ENCODE measurements around the gene SLC17A1. TPM values are rescaled to one million over a fixed set of nuclear protein-coding genes. Genes with fewer than 3 reads are reported as not detected.
A peak's percentile ranks its signal among the peaks of the same experiment; 100 is the strongest.

SLC17A1 gene
- total and polyA plus RNA-seq, 2 donors from 2014 or later: 26.3 to 109 TPM

- FAIRE-seq: no peak
- no peaks in the 10 kb centered on the region for H3K27me3 ChIP-seq (ENCODE audit: control insufficient read depth, insufficient read depth, low read length)
- H3K4me1 ChIP-seq (ENCODE audit: control insufficient read depth in 2 of 3, insufficient read depth in 2 of 3, low read depth in 1 of 3, low read length in 3 of 3): peaks cover 0 to 4% (median 0%) of the 10 kb centered on the region in 3 donors
- no peak overlapping the region for H3K9ac ChIP-seq (ENCODE audit: low read length in 3 of 3)
- H3K36me3 ChIP-seq (ENCODE audit: control insufficient read depth in 2 of 3, insufficient read depth in 3 of 3, low read length in 3 of 3): peaks cover 0 to 3% (median 0%) of the 10 kb centered on the region in 3 donors
- H3K9me3 ChIP-seq (ENCODE audit: control insufficient read depth in 2 of 3, insufficient read depth in 1 of 3, low read length in 3 of 3): no peaks in the 10 kb centered on the region
- DNase-seq: no peak
- H3K27ac ChIP-seq (ENCODE audit: low read depth in 2 of 2, low read length in 2 of 2): no peak overlapping the region
- no peak overlapping the region for H3K4me3 ChIP-seq (ENCODE audit: low read length in 3 of 3)
- TF ChIP-seq, protein P1, sequence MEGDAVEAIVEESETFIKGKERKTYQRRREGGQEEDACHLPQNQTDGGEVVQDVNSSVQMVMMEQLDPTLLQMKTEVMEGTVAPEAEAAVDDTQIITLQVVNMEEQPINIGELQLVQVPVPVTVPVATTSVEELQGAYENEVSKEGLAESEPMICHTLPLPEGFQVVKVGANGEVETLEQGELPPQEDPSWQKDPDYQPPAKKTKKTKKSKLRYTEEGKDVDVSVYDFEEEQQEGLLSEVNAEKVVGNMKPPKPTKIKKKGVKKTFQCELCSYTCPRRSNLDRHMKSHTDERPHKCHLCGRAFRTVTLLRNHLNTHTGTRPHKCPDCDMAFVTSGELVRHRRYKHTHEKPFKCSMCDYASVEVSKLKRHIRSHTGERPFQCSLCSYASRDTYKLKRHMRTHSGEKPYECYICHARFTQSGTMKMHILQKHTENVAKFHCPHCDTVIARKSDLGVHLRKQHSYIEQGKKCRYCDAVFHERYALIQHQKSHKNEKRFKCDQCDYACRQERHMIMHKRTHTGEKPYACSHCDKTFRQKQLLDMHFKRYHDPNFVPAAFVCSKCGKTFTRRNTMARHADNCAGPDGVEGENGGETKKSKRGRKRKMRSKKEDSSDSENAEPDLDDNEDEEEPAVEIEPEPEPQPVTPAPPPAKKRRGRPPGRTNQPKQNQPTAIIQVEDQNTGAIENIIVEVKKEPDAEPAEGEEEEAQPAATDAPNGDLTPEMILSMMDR (IDR thresholded peaks at IDR 0.05; ENCODE audit: borderline replicate concordance, extremely low read depth, insufficient read depth): no peak
- intact Hi-C loops (cut with DNase I): no loop called here
These were observed 39.8 kb downstream of the SLC17A1 start for GRCh38 chr6:25792016-25792415.

DNA sequence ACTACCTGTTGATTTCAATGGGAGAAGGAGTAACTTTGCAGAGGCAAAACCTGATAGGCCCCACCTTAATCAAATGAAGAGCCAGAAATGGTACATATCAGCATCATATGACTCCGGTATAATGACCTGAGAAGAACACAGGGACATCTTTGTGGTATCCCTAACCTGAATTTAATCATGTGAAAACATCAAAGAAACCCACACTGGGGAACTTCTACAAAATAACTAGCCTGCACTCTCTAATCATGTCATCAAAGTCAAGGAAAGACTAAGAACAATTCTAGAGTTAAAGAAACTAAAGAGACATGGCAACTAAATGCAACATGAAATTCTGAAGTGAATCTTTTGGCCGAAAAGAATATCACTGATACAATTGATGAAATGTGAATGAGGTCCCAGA is 42.4 kb downstream of the SLC17A1 start:
- H3K4me3 ChIP-seq (ENCODE audit: low read length in 3 of 3): no peak overlapping the region
- no peak for FAIRE-seq
- no peak for DNase-seq
- intact Hi-C loops (cut with DNase I): no loop called here
- H3K4me1 ChIP-seq (ENCODE audit: control insufficient read depth in 2 of 3, insufficient read depth in 2 of 3, low read depth in 1 of 3, low read length in 3 of 3): peaks cover 0 to 4% (median 0%) of the 10 kb centered on the region in 3 donors
- no peaks in the 10 kb centered on the region for H3K27me3 ChIP-seq (ENCODE audit: control insufficient read depth, insufficient read depth, low read length)
- peaks cover 0 to 3% (median 0%) of the 10 kb centered on the region in 3 donors for H3K36me3 ChIP-seq (ENCODE audit: control insufficient read depth in 2 of 3, insufficient read depth in 3 of 3, low read length in 3 of 3)
- H3K27ac ChIP-seq (ENCODE audit: low read depth in 2 of 2, low read length in 2 of 2): no peak overlapping the region
- H3K9me3 ChIP-seq (ENCODE audit: control insufficient read depth in 2 of 3, insufficient read depth in 1 of 3, low read length in 3 of 3): no peaks in the 10 kb centered on the region
- H3K9ac ChIP-seq (ENCODE audit: low read length in 3 of 3): no peak overlapping the region
- TF ChIP-seq, protein P1 (IDR thresholded peaks at IDR 0.05; ENCODE audit: borderline replicate concordance, extremely low read depth, insufficient read depth): no peak

DNA sequence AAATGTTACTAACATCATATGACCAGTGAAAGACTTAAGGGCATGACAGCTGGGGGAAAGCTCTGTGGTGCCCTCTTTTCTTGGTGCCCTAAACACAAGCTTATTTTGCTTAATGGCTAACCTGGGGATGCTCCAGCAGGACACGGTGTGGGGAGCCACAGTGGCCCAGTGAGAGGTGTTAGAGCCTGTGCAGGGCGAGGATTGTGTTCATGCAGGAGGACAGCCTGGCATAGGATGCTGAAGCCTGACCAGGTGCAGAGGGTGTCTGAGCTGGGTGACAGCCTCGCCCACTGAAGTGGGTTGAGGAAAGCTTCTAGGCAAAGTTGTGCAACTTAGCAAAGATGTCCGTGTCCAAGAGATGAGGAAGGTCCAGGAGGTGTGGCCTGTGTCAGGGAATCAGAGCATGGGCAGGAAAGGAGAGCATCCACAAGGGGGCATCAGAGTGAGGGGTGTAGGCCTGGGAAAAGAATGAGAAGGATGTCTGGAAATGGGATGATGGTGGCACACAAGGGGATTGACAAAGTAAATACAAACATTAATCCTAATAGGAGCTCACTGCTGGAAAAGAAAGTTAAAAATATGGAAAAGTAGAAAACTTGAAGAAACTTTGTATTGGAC is 43.4 kb downstream of the SLC17A1 start:
- intact Hi-C loops (cut with DNase I): no loop called here
- DNase-seq (peak in 1 of 5 donors; percentile 20), FAIRE-seq (no peak)

More for the DNA sequence above, 43.4 kb downstream of the SLC17A1 start:
- H3K36me3 ChIP-seq (ENCODE audit: control insufficient read depth in 2 of 3, insufficient read depth in 3 of 3, low read length in 3 of 3): peaks cover 0 to 3% (median 0%) of the 10 kb centered on the region in 3 donors
- H3K9ac ChIP-seq (ENCODE audit: low read length in 3 of 3): no peak overlapping the region
- H3K4me1 ChIP-seq (ENCODE audit: control insufficient read depth in 2 of 3, insufficient read depth in 2 of 3, low read depth in 1 of 3, low read length in 3 of 3): peaks cover 0 to 4% (median 0%) of the 10 kb centered on the region in 3 donors
- no peaks in the 10 kb centered on the region for H3K9me3 ChIP-seq (ENCODE audit: control insufficient read depth in 2 of 3, insufficient read depth in 1 of 3, low read length in 3 of 3)
- H3K27me3 ChIP-seq (ENCODE audit: control insufficient read depth, insufficient read depth, low read length): no peaks in the 10 kb centered on the region
- no peak overlapping the region for H3K4me3 ChIP-seq (ENCODE audit: low read length in 3 of 3)
- TF ChIP-seq, protein P1 (IDR thresholded peaks at IDR 0.05; ENCODE audit: borderline replicate concordance, extremely low read depth, insufficient read depth): peak; percentile 30
- no peak overlapping the region for H3K27ac ChIP-seq (ENCODE audit: low read depth in 2 of 2, low read length in 2 of 2)
